CD14-positive monocyte (primary cell): Measurements from ENCODE around the gene CTNNA3. TPM values are rescaled to one million over a fixed set of nuclear protein-coding genes. Genes with fewer than 3 reads are reported as not detected.

ENCODE experiments used
- DNase-seq, 3 donors: peaks; one replicate each; pipeline ENCODE4 v3.0.0-alpha.2; 2011 to 2022
- H2AFZ ChIP-seq: 2 replicates; pipeline ENCODE4 v1.6.0; 2012; ENCODE audit warnings: mild to moderate bottlenecking, low read depth, low read length, inconsistent platforms; ENCODE audit not compliant: insufficient read depth, poor library complexity, severe bottlenecking
- H3K27ac ChIP-seq, 2 donors: 1 replicate in 1 of 2; 2 replicates in 1 of 2; pipeline ENCODE4 v1.5.1; 2012 to 2013; ENCODE audit warnings: low read length in 2 of 2, control low read depth in 1 of 2, inconsistent platforms in 1 of 2, low read depth in 1 of 2, mild to moderate bottlenecking in 1 of 2
- H3K27me3 ChIP-seq, 2 donors: one replicate each; pipeline versions ENCODE4 v1.6.0 to v1.6.1; 2011 to 2013; ENCODE audit warnings: low read length in 2 of 2; ENCODE audit not compliant: control insufficient read depth in 2 of 2, insufficient read depth in 2 of 2
- H3K36me3 ChIP-seq, 2 donors: replicated peaks in 1 of 2; 1 replicate in 1 of 2; 2 replicates in 1 of 2; pipeline versions ENCODE4 v1.5.1 to v1.6.1; 2012 to 2013; ENCODE audit warnings: low read length in 2 of 2, control low read depth in 1 of 2, inconsistent platforms in 1 of 2, mild to moderate bottlenecking in 1 of 2; ENCODE audit not compliant: insufficient read depth in 2 of 2, control insufficient read depth in 1 of 2
- H3K4me1 ChIP-seq, 2 donors: 1 replicate in 1 of 2; 2 replicates in 1 of 2; pipeline versions ENCODE4 v1.5.1 to v1.6.1; 2012 to 2013; ENCODE audit warnings: low read length in 2 of 2, control low read depth in 1 of 2, inconsistent platforms in 1 of 2, mild to moderate bottlenecking in 1 of 2, moderate library complexity in 1 of 2; ENCODE audit not compliant: insufficient read depth in 2 of 2, control insufficient read depth in 1 of 2
- H3K4me2 ChIP-seq: replicated peaks from 2 replicates; pipeline ENCODE3; 2012; ENCODE audit warnings: low read length, moderate library complexity, mild to moderate bottlenecking; ENCODE audit not compliant: poor library complexity, severe bottlenecking; ENCODE audit errors: extremely low read depth
- H3K4me3 ChIP-seq, 3 experiments: fragments of 200-600 bp in 1 of 3; sonication (generic) in 1 of 3; replicated peaks in 1 of 3; 1 replicate in 2 of 3; 2 replicates in 1 of 3; pipeline ENCODE4 v1.5.1; 2011 to 2013; ENCODE audit warnings: low read length in 3 of 3, mild to moderate bottlenecking in 3 of 3, control low read depth in 2 of 3, low read depth in 2 of 3, inconsistent platforms in 1 of 3, moderate library complexity in 1 of 3
- H3K79me2 ChIP-seq: 2 replicates; pipeline ENCODE4 v1.6.0; 2012; ENCODE audit warnings: mild to moderate bottlenecking, control low read depth, inconsistent platforms, low read length, moderate library complexity; ENCODE audit not compliant: insufficient read depth
- H3K9ac ChIP-seq: 2 replicates; pipeline ENCODE4 v1.6.0; 2017; ENCODE audit warnings: low read length, mild to moderate bottlenecking; ENCODE audit not compliant: insufficient read depth, poor library complexity, severe bottlenecking
- H3K9me3 ChIP-seq, 2 donors: replicated peaks in 1 of 2; 1 replicate in 1 of 2; 2 replicates in 1 of 2; pipeline versions ENCODE4 v1.5.1 to v1.6.1; 2012 to 2013; ENCODE audit warnings: low read length in 2 of 2, control low read depth in 1 of 2; ENCODE audit not compliant: control insufficient read depth in 1 of 2, insufficient read depth in 1 of 2
- H4K20me1 ChIP-seq: 2 replicates; pipeline ENCODE4 v1.6.0; 2012; ENCODE audit warnings: mild to moderate bottlenecking, low read length, control low read depth, moderate library complexity; ENCODE audit not compliant: insufficient read depth
- H3K27ac Mint-ChIP-seq, 7 donors: one replicate each; pipeline ENCODE4 v1.8.0; 2020; ENCODE audit warnings: mild to moderate bottlenecking in 7 of 7, mixed read lengths in 7 of 7, moderate library complexity in 6 of 7, inconsistent platforms in 2 of 7
- H3K27me3 Mint-ChIP-seq, 3 donors: one replicate each; pipeline ENCODE4 v1.8.0; 2021 to 2022; ENCODE audit warnings: low read depth in 3 of 3, mild to moderate bottlenecking in 3 of 3, mixed read lengths in 3 of 3, moderate library complexity in 3 of 3, inconsistent platforms in 1 of 3
- H3K36me3 Mint-ChIP-seq, 2 donors: one replicate each; pipeline ENCODE4 v1.8.0; 2020; ENCODE audit warnings: mixed read lengths in 2 of 2, inconsistent platforms in 1 of 2, mild to moderate bottlenecking in 1 of 2
- H3K4me1 Mint-ChIP-seq: one replicate; pipeline ENCODE4 v1.8.0; 2020; ENCODE audit warnings: mild to moderate bottlenecking, mixed read lengths
- H3K4me3 Mint-ChIP-seq, 2 donors: one replicate each; pipeline ENCODE4 v1.8.0; 2020; ENCODE audit warnings: mild to moderate bottlenecking in 2 of 2, mixed read lengths in 2 of 2, moderate library complexity in 1 of 2
- H3K9me3 Mint-ChIP-seq, 7 donors: one replicate each; pipeline ENCODE4 v1.8.0; 2020 to 2022; ENCODE audit warnings: mixed read lengths in 7 of 7, mild to moderate bottlenecking in 6 of 7, moderate library complexity in 6 of 7, inconsistent platforms in 2 of 7
- WGBS: methylation state at CpG from one replicate; pipeline ENCODE4 v1.1.5; 2013; ENCODE audit warnings: missing lambda C conversion rate; ENCODE audit not compliant: insufficient coverage; 5-methylcytosine and 5-hydroxymethylcytosine counted together
- intact Hi-C, 2 donors: fragments of 100-400 bp; cut with micrococcal nuclease; formaldehyde crosslinking; loops; one replicate each; pipeline versions ENCODE4 v1.15.0 to v1.15.1; 2023
- polyA plus RNA-seq, 3 donors: library from polyadenylated mRNA; depleted of rRNA in 1 of 3; unstranded in 2 of 3; stranded (reverse) in 1 of 3; fragments of 300-500 nt in 2 of 3; fragments of >200 nt in 1 of 3; fragmentation: Illumina TruSeq in 2 of 3; gene quantifications; 1 replicate in 2 of 3; 2 replicates in 1 of 3; pipeline ENCODE4 v1.2.3, GENCODE V29; 2012 to 2021
- TF ChIP-seq, protein P1 (sequence below): fragments of 200-600 bp; IDR thresholded peaks from one replicate; pipeline ENCODE4 v1.8.0; 2022; ENCODE audit warnings: antibody characterized with exemption, mild to moderate bottlenecking

The CTNNA3 gene
- polyA plus RNA-seq, 3 donors: not detected

DNA sequence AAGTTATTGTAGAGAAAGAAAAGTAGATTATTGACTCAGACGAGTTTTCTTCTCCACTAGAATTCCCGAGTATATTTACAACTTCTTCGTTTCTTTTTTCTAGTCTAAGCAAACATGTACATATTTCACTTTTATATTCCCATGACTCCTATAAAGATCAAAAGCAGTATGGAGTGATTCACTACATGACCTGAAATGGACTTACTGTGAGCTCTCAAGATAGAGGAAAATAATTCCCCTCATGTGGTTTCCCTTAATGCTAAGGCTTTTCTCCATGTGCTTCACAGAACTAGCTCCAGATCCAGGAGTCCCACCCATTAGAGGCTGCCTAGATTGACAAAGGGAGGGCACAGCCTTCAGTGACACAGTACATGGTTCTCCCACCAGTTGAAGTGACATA lies 1593.2 kb downstream of the CTNNA3 start:
- Histone ChIP-seq H3K4me2 (no peak overlapping the region), H3K9ac (no peak overlapping the region), H3K27me3 (no peaks in the 10 kb centered on the region), H3K27ac (no peak overlapping the region), H2AFZ (no peak overlapping the region), H4K20me1 (no peaks in the 10 kb centered on the region), H3K79me2 (no peaks in the 10 kb centered on the region), H3K36me3 (no peaks in the 10 kb centered on the region), H3K4me1 (no peaks in the 10 kb centered on the region), H3K4me3 (no peak overlapping the region), H3K9me3 (no peaks in the 10 kb centered on the region)
- Mint-ChIP-seq H3K27me3 (no peaks in the 10 kb centered on the region), H3K27ac (no peak overlapping the region), H3K9me3 (peaks cover 0 to 3% (median 0%) of the 10 kb centered on the region in 7 donors), H3K36me3 (no peaks in the 10 kb centered on the region), H3K4me1 (no peaks in the 10 kb centered on the region), H3K4me3 (no peak overlapping the region)
- no peak for DNase-seq
- no CpG with 5 or more reads among the region's 3 CpGs for WGBS
- TF ChIP-seq, protein P1, sequence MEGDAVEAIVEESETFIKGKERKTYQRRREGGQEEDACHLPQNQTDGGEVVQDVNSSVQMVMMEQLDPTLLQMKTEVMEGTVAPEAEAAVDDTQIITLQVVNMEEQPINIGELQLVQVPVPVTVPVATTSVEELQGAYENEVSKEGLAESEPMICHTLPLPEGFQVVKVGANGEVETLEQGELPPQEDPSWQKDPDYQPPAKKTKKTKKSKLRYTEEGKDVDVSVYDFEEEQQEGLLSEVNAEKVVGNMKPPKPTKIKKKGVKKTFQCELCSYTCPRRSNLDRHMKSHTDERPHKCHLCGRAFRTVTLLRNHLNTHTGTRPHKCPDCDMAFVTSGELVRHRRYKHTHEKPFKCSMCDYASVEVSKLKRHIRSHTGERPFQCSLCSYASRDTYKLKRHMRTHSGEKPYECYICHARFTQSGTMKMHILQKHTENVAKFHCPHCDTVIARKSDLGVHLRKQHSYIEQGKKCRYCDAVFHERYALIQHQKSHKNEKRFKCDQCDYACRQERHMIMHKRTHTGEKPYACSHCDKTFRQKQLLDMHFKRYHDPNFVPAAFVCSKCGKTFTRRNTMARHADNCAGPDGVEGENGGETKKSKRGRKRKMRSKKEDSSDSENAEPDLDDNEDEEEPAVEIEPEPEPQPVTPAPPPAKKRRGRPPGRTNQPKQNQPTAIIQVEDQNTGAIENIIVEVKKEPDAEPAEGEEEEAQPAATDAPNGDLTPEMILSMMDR: no peak
- intact Hi-C loops: no loop called here

DNA sequence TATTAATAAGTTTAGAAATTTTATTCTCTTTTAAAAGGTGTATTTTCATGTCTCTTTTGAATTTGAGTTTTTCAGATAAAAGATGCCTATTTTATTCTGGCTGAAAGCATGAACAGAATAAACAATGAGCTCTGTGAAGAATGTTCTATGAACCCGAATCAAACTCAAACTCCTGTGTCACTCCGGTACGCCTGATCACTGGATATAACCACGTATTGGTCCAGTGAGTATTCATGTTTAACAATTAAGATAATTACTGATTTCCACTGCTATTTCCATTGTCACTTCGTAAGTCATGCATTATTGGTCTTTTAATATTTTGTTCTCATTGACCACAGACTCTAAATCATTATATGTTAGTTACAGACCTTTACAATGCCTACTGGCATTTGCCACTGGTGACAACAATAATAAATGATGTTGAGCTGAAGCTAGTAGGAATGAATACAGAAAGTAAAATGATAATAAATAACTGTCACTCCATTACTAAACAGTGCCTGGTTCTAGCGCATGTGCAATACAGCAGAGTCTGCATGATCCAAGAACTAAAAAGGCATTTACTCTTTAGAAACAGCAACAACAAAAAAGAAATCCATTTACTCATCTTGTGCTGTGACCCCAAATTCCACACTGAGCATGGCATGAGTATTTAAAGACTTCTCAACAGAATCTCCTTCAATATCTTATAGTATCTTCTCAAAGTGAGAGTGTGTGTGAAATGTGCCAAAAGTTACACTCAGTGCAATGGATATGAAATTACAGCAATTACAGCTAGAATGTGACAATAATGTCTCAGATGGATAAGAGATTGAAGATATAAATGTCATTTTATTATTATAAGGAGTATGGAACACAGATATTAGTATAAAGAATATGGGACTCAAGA lies 1597.2 kb downstream of the CTNNA3 start:
- no peaks in the 10 kb centered on the region for H3K27me3 Mint-ChIP-seq
- H3K27ac Mint-ChIP-seq: no peak overlapping the region
- no peak overlapping the region for H2AFZ ChIP-seq
- H3K4me1 Mint-ChIP-seq: no peaks in the 10 kb centered on the region
- H3K79me2 ChIP-seq: no peaks in the 10 kb centered on the region
- no CpG with 5 or more reads among the region's 6 CpGs for WGBS
- no peaks in the 10 kb centered on the region for H3K9me3 ChIP-seq
- no peak overlapping the region for H3K9ac ChIP-seq
- H3K36me3 Mint-ChIP-seq: no peaks in the 10 kb centered on the region
- H4K20me1 ChIP-seq: no peaks in the 10 kb centered on the region
- TF ChIP-seq, protein P1: no peak
- peaks cover 0 to 2% (median 0%) of the 10 kb centered on the region in 7 donors for H3K9me3 Mint-ChIP-seq
- no peaks in the 10 kb centered on the region for H3K27me3 ChIP-seq
- no peaks in the 10 kb centered on the region for H3K36me3 ChIP-seq
- H3K4me1 ChIP-seq: no peaks in the 10 kb centered on the region
- no peak overlapping the region for H3K4me2 ChIP-seq
- H3K27ac ChIP-seq: no peak overlapping the region
- no peak overlapping the region for H3K4me3 ChIP-seq
- DNase-seq: no peak
- intact Hi-C loops: no loop called here
- H3K4me3 Mint-ChIP-seq: no peak overlapping the region
